DOHH2 (cell line): ENCODE data around the gene PHF24.

Source experiments
- H3F3A ChIP-seq: fragments of 200-600 bp; sonication (generic), shearing (Covaris generic); 2 replicates; pipeline ENCODE4 v1.6.0; 2016; ENCODE audit warnings: antibody characterized with exemption, mild to moderate bottlenecking; ENCODE audit not compliant: control insufficient read depth, insufficient read depth
- H3K27ac ChIP-seq: fragments of 200-600 bp; sonication (generic); 2 replicates; pipeline ENCODE4 v1.5.1; 2014; ENCODE audit warnings: low read depth, mild to moderate bottlenecking, low read length, moderate library complexity
- H3K27me3 ChIP-seq: fragments of 200-600 bp; sonication (generic); 2 replicates; pipeline ENCODE4 v1.6.1; 2014; ENCODE audit warnings: mild to moderate bottlenecking, low read length, mixed read lengths; ENCODE audit not compliant: control insufficient read depth
- H3K36me3 ChIP-seq: fragments of 200-600 bp; sonication (generic); 2 replicates; pipeline ENCODE4 v1.6.1; 2014; ENCODE audit warnings: mild to moderate bottlenecking, low read length, moderate library complexity, mixed read lengths; ENCODE audit not compliant: control insufficient read depth
- H3K4me1 ChIP-seq: fragments of 200-600 bp; sonication (generic); 2 replicates; pipeline ENCODE4 v1.6.1; 2014; ENCODE audit warnings: mild to moderate bottlenecking, low read length, mixed read lengths; ENCODE audit not compliant: control insufficient read depth
- H3K4me2 ChIP-seq: fragments of 200-600 bp; sonication (generic); 2 replicates; pipeline ENCODE4 v1.6.0; 2014; ENCODE audit warnings: mild to moderate bottlenecking, low read length, moderate library complexity
- H3K4me3 ChIP-seq: fragments of 200-600 bp; sonication (generic); 2 replicates; pipeline ENCODE4 v1.5.1; 2014; ENCODE audit warnings: mild to moderate bottlenecking, low read length, mixed read lengths
- H3K79me2 ChIP-seq: fragments of 200-600 bp; sonication (generic); 2 replicates; pipeline ENCODE4 v1.6.1; 2014; ENCODE audit warnings: mild to moderate bottlenecking, low read length, mixed read lengths; ENCODE audit not compliant: control insufficient read depth
- H3K9me2 ChIP-seq: fragments of 200-600 bp; sonication (generic); replicated peaks from 2 replicates; pipeline ENCODE4 v1.6.1; 2014; ENCODE audit warnings: mild to moderate bottlenecking, low read length, mixed read lengths; ENCODE audit not compliant: control insufficient read depth
- H3K9me3 ChIP-seq: fragments of 200-600 bp; sonication (generic); 2 replicates; pipeline ENCODE4 v1.6.1; 2014; ENCODE audit warnings: antibody characterized with exemption, low read length, mixed read lengths; ENCODE audit not compliant: control insufficient read depth, insufficient read depth
- H4K20me1 ChIP-seq: fragments of 200-600 bp; sonication (generic); 2 replicates; pipeline ENCODE4 v1.6.0; 2014; ENCODE audit warnings: low read depth, mild to moderate bottlenecking, antibody characterized with exemption, low read length, moderate library complexity; ENCODE audit not compliant: control insufficient read depth, insufficient read depth
- EZH2phosphoT487 ChIP-seq: fragments of 200-600 bp; sonication (generic); IDR thresholded peaks from 2 replicates; pipeline ENCODE4 v1.6.1; 2017; ENCODE audit warnings: borderline replicate concordance, mild to moderate bottlenecking, antibody characterized with exemption, low read length, moderate library complexity, mixed read lengths
- TF ChIP-seq, protein P1 (sequence below): fragments of 200-600 bp; sonication (generic); IDR thresholded peaks from one replicate; pipeline ENCODE4 v1.5.1; 2014; ENCODE audit warnings: antibody characterized with exemption, mild to moderate bottlenecking, low read depth, low read length; ENCODE audit not compliant: poor library complexity, severe bottlenecking

Gene PHF24

DNA sequence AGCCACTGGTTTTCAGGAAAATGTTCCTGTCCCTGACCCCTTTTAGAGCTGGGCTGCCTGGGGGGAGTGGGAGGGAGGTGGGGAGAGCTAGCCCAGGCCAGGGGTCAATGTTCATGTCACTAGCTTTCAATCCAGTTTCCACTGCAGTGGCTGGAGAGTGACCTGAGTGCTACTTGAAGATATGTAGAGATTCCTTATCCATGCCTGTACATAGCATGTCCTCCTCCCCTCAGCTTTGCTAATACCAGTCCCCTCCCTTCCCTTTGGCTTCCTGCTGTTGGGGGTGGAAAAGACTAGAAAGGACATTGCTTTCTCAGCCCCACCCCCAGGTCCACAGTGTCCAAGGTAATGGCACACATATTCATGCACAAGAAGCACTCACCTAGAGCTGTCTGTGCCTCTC lies 39.3 kb downstream of the PHF24 start:
- TF ChIP-seq, protein P1, sequence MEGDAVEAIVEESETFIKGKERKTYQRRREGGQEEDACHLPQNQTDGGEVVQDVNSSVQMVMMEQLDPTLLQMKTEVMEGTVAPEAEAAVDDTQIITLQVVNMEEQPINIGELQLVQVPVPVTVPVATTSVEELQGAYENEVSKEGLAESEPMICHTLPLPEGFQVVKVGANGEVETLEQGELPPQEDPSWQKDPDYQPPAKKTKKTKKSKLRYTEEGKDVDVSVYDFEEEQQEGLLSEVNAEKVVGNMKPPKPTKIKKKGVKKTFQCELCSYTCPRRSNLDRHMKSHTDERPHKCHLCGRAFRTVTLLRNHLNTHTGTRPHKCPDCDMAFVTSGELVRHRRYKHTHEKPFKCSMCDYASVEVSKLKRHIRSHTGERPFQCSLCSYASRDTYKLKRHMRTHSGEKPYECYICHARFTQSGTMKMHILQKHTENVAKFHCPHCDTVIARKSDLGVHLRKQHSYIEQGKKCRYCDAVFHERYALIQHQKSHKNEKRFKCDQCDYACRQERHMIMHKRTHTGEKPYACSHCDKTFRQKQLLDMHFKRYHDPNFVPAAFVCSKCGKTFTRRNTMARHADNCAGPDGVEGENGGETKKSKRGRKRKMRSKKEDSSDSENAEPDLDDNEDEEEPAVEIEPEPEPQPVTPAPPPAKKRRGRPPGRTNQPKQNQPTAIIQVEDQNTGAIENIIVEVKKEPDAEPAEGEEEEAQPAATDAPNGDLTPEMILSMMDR = no peak
- no peak for TF ChIP-seq EZH2phosphoT487
- Histone ChIP-seq H4K20me1 (no peaks in the 10 kb centered on the region), H3K4me1 (peaks cover 5% of the 10 kb centered on the region), H3K9me2 (no peaks in the 10 kb centered on the region), H3K36me3 (no peaks in the 10 kb centered on the region), H3K79me2 (no peaks in the 10 kb centered on the region), H3K9me3 (no peaks in the 10 kb centered on the region), H3F3A (no peaks in the 10 kb centered on the region), H3K27me3 (peaks cover 6% of the 10 kb centered on the region; the same call in 1 of the 2 replicates), H3K4me2 (no peak overlapping the region), H3K27ac (no peak overlapping the region), H3K4me3 (no peak overlapping the region)

- H3K4me3 ChIP-seq = no peak overlapping the region
- no peaks in the 10 kb centered on the region for H3F3A ChIP-seq
- H3K4me1 ChIP-seq = peaks cover 5% of the 10 kb centered on the region
- no peaks in the 10 kb centered on the region for H3K36me3 ChIP-seq
- TF ChIP-seq, protein P1 = no peak
- TF ChIP-seq EZH2phosphoT487 = no peak
- no peak overlapping the region for H3K4me2 ChIP-seq
- peaks cover 6% of the 10 kb centered on the region; the same call in 1 of the 2 replicates for H3K27me3 ChIP-seq
- no peaks in the 10 kb centered on the region for H4K20me1 ChIP-seq
- no peak overlapping the region for H3K27ac ChIP-seq
- no peaks in the 10 kb centered on the region for H3K9me3 ChIP-seq
- no peaks in the 10 kb centered on the region for H3K9me2 ChIP-seq
- H3K79me2 ChIP-seq = no peaks in the 10 kb centered on the region
Measured at GRCh38 chr9:34998266-34998665, 40.2 kb downstream of the PHF24 start.

DNA sequence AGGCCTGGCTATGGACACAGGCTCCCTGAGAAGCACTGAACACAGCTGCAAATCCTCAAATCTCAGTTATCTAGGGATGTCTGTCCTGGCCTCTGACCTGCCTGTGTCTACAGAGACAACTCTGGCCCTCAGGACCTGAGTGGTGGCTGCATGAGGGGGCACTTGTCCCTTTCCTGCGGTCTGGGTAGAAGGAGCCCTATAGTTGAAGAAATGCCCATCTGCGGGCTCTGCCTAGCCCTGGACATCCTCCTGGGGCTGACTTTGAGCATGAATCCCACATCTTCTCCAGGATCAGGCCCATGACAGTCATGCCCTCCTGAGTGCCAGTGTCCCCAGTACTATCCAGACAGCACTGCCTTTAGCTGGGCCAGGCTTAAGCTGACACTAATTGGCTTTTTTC lies 41.5 kb downstream of the PHF24 start:
- Histone ChIP-seq H3K4me3 (no peak overlapping the region), H3K4me1 (no peaks in the 10 kb centered on the region), H3K79me2 (no peaks in the 10 kb centered on the region), H3F3A (no peaks in the 10 kb centered on the region), H3K9me3 (no peaks in the 10 kb centered on the region), H3K4me2 (no peak overlapping the region), H3K27me3 (peaks cover 6% of the 10 kb centered on the region; the same call in 1 of the 2 replicates), H3K9me2 (no peaks in the 10 kb centered on the region), H3K27ac (no peak overlapping the region), H3K36me3 (no peaks in the 10 kb centered on the region), H4K20me1 (no peaks in the 10 kb centered on the region)
- TF ChIP-seq, protein P1 = no peak
- no peak for TF ChIP-seq EZH2phosphoT487
